IMR-90 (cell line): ENCODE measurements around the gene NSA2. TPM values are rescaled to one million over a fixed set of nuclear protein-coding genes. Genes with fewer than 3 reads are reported as not detected.

Experiments used
- ATAC-seq: fragments of 200-7000 bp; cut with Tn5 transposase; 2 replicates; pipeline ENCODE4 v1.9.1; 2020; ENCODE audit warnings: low read depth, mild to moderate bottlenecking, moderate library complexity
- BruUV-seq: library from RNA; stranded (reverse); fragments of 400-500 nt; replicated peaks from 2 replicates; lab custom pipeline; 2021; lab: Mats Ljungman, UMichigan
- CTCF ChIA-PET: fragments of 300-600 bp; formaldehyde crosslinking; extraction: SDS; loops from one replicate; lab custom pipeline; 2021; ENCODE audit warnings: antibody characterized with exemption; lab: Yijun Ruan, JAX
- POLR2A ChIA-PET: fragments of 300-600 bp; sonication (Branson Sonifier 250); formaldehyde crosslinking; loops from one replicate; lab custom pipeline; 2022; ENCODE audit warnings: antibody characterized with exemption; ENCODE audit not compliant: unreplicated experiment; lab: Charles Lee
- DNase-seq: peaks from one replicate; pipeline ENCODE4 v3.0.0; 2013
- H2AFZ ChIP-seq: replicated peaks from 2 replicates; pipeline ENCODE3; 2013; ENCODE audit warnings: low read length, mild to moderate bottlenecking; ENCODE audit not compliant: poor library complexity
- H2AK5ac ChIP-seq: 2 replicates; pipeline ENCODE4 v1.6.1; 2013; ENCODE audit warnings: low read depth, low read length, inconsistent platforms
- H2AK9ac ChIP-seq: replicated peaks from 2 replicates; pipeline ENCODE3; 2013; ENCODE audit warnings: mild to moderate bottlenecking, low read depth, low read length, moderate library complexity; ENCODE audit not compliant: poor library complexity
- H2BK120ac ChIP-seq: 2 replicates; pipeline ENCODE4 v1.6.1; 2013; ENCODE audit warnings: low read depth, low read length, inconsistent platforms
- H2BK15ac ChIP-seq: 3 replicates; pipeline ENCODE4 v1.6.1; 2013; ENCODE audit warnings: low read depth, low read length, inconsistent platforms
- H2BK20ac ChIP-seq: 2 replicates; pipeline ENCODE4 v1.6.1; 2013; ENCODE audit warnings: low read depth, mild to moderate bottlenecking, inconsistent platforms, low read length, moderate library complexity
- H2BK5ac ChIP-seq: 2 replicates; pipeline ENCODE4 v1.6.1; 2013; ENCODE audit warnings: mild to moderate bottlenecking, low read depth, low read length, inconsistent platforms; ENCODE audit not compliant: poor library complexity, severe bottlenecking
- H3K14ac ChIP-seq: replicated peaks from 2 replicates; pipeline ENCODE4 v1.6.1; 2013; ENCODE audit warnings: low read depth, low read length, inconsistent platforms
- H3K18ac ChIP-seq: 2 replicates; pipeline ENCODE4 v1.6.1; 2013; ENCODE audit warnings: low read depth, low read length, control low read depth
- H3K23ac ChIP-seq: 2 replicates; pipeline ENCODE4 v1.6.1; 2013; ENCODE audit warnings: low read depth, low read length, inconsistent platforms
- H3K27ac ChIP-seq: 2 replicates; pipeline ENCODE4 v1.5.1; 2013; ENCODE audit warnings: mild to moderate bottlenecking, control low read depth, low read length; ENCODE audit not compliant: insufficient read depth
- H3K27me3 ChIP-seq: 2 replicates; pipeline ENCODE4 v1.6.1; 2013; ENCODE audit warnings: low read length; ENCODE audit not compliant: control insufficient read depth, insufficient read depth
- H3K36me3 ChIP-seq: 2 replicates; pipeline ENCODE4 v1.6.1; 2013; ENCODE audit warnings: low read length, mixed read lengths; ENCODE audit not compliant: control insufficient read depth, insufficient read depth
- H3K4ac ChIP-seq: 2 replicates; pipeline ENCODE4 v1.6.1; 2013; ENCODE audit warnings: low read depth, low read length, inconsistent platforms
- H3K4me1 ChIP-seq: 2 replicates; pipeline ENCODE4 v1.6.1; 2013; ENCODE audit warnings: low read length, mixed read lengths; ENCODE audit not compliant: control insufficient read depth, insufficient read depth
- H3K4me2 ChIP-seq: 2 replicates; pipeline ENCODE4 v1.6.1; 2013; ENCODE audit warnings: low read depth, mild to moderate bottlenecking, control low read depth, low read length, moderate library complexity
- H3K4me3 ChIP-seq: 2 replicates; pipeline ENCODE4 v1.5.1; 2013; ENCODE audit warnings: low read depth, mild to moderate bottlenecking, control low read depth, low read length, moderate library complexity; ENCODE audit not compliant: insufficient read depth
- H3K56ac ChIP-seq: 2 replicates; pipeline ENCODE4 v1.6.1; 2013; ENCODE audit warnings: low read length, inconsistent platforms; ENCODE audit not compliant: insufficient read depth; ENCODE audit errors: extremely low read depth
- H3K79me1 ChIP-seq, 2 experiments: 2 replicates each; pipeline ENCODE4 v1.6.1; 2013; ENCODE audit warnings: low read length in 2 of 2, inconsistent platforms in 1 of 2, low read depth in 1 of 2
- H3K9ac ChIP-seq: 2 replicates; pipeline ENCODE4 v1.6.1; 2013; ENCODE audit warnings: low read depth, low read length, control low read depth
- H3K9me1 ChIP-seq: 2 replicates; pipeline ENCODE4 v1.6.1; 2013; ENCODE audit warnings: low read length, inconsistent platforms; ENCODE audit not compliant: insufficient read depth
- H3K9me3 ChIP-seq: 2 replicates; pipeline ENCODE4 v1.6.1; 2013; ENCODE audit warnings: low read length; ENCODE audit not compliant: control insufficient read depth, insufficient read depth
- H4K20me1 ChIP-seq: 2 replicates; pipeline ENCODE4 v1.6.1; 2013; ENCODE audit warnings: low read length, inconsistent platforms; ENCODE audit not compliant: insufficient read depth
- H4K5ac ChIP-seq: 2 replicates; pipeline ENCODE4 v1.6.1; 2013; ENCODE audit warnings: mild to moderate bottlenecking, low read depth, low read length, control low read depth
- H4K8ac ChIP-seq, 2 experiments: 2 replicates each; pipeline ENCODE4 v1.6.1; 2013; ENCODE audit warnings: low read depth in 2 of 2, low read length in 2 of 2, control low read depth in 1 of 2, inconsistent platforms in 1 of 2
- H4K91ac ChIP-seq: 2 replicates; pipeline ENCODE4 v1.6.1; 2013; ENCODE audit warnings: low read depth, low read length, inconsistent platforms; ENCODE audit not compliant: insufficient read depth
- BHLHE40 ChIP-seq: fragments of 150-350 bp; IDR thresholded peaks from 2 replicates; pipeline ENCODE4 v1.6.1; 2016; ENCODE audit warnings: mild to moderate bottlenecking, low read depth, low read length
- CEBPB ChIP-seq: IDR thresholded peaks from 2 replicates; pipeline ENCODE4 v1.6.1; 2012; ENCODE audit warnings: low read depth, low read length, improper control_type of control experiment
- CHD1 ChIP-seq: IDR thresholded peaks from 2 replicates; pipeline ENCODE4 v1.6.1; 2012; ENCODE audit warnings: low read depth, low read length, improper control_type of control experiment
- CTCF ChIP-seq: conservative IDR thresholded peaks from 2 replicates; pipeline ENCODE4 v1.5.1; 2012; ENCODE audit warnings: mild to moderate bottlenecking, low read depth, low read length, improper control_type of control experiment
- ELK1 ChIP-seq: fragments of 150-350 bp; IDR thresholded peaks from 2 replicates; pipeline ENCODE4 v1.6.1; 2016; ENCODE audit warnings: low read depth, mild to moderate bottlenecking, low read length, moderate library complexity, borderline replicate concordance
- FOS ChIP-seq: fragments of 150-350 bp; IDR thresholded peaks from 2 replicates; pipeline ENCODE4 v1.6.1; 2016; ENCODE audit warnings: low read depth, low read length
- MAFK ChIP-seq: IDR thresholded peaks from 2 replicates; pipeline ENCODE4 v1.6.1; 2012; ENCODE audit warnings: low read depth, low read length, improper control_type of control experiment
- MAZ ChIP-seq: IDR thresholded peaks from 2 replicates; pipeline ENCODE4 v1.6.1; 2012; ENCODE audit warnings: low read depth, mild to moderate bottlenecking, low read length, improper control_type of control experiment, moderate library complexity, borderline replicate concordance
- MXI1 ChIP-seq: IDR thresholded peaks from 2 replicates; pipeline ENCODE4 v1.6.1; 2012; ENCODE audit warnings: low read depth, mild to moderate bottlenecking, low read length, moderate library complexity, borderline replicate concordance
- NFE2L2 ChIP-seq: fragments of 150-350 bp; IDR thresholded peaks from 2 replicates; pipeline ENCODE4 v1.6.1; 2016; ENCODE audit warnings: low read depth, mild to moderate bottlenecking, low read length
- POLR2A ChIP-seq: IDR thresholded peaks from 2 replicates; pipeline ENCODE4 v1.6.1; 2012; ENCODE audit warnings: mild to moderate bottlenecking, low read depth, low read length
- RAD21 ChIP-seq: IDR thresholded peaks from 2 replicates; pipeline ENCODE4 v1.6.1; 2012; ENCODE audit warnings: low read length, improper control_type of control experiment
- RCOR1 ChIP-seq: IDR thresholded peaks from 2 replicates; pipeline ENCODE4 v1.6.1; 2012; ENCODE audit warnings: mild to moderate bottlenecking, low read length, improper control_type of control experiment; ENCODE audit not compliant: insufficient replicate concordance
- RFX5 ChIP-seq: IDR thresholded peaks from 2 replicates; pipeline ENCODE4 v1.8.0; 2012; ENCODE audit warnings: low read depth, mild to moderate bottlenecking, low read length, moderate library complexity
- SMC3 ChIP-seq: fragments of 150-350 bp; IDR thresholded peaks from 2 replicates; pipeline ENCODE4 v1.6.1; 2016; ENCODE audit warnings: low read depth, mild to moderate bottlenecking, antibody characterized with exemption, low read length, moderate library complexity
- USF2 ChIP-seq: fragments of 150-350 bp; IDR thresholded peaks from 2 replicates; pipeline ENCODE4 v1.6.1; 2017; ENCODE audit warnings: mild to moderate bottlenecking, antibody characterized with exemption, low read length, low read depth
- WGBS, 2 experiments: methylation state at CpG; one replicate each; pipeline versions ENCODE4 v1.1.5 to v1.1.7; 2013; ENCODE audit warnings: missing lambda C conversion rate in 2 of 2; ENCODE audit not compliant: insufficient read length in 1 of 2; ENCODE audit errors: extremely low coverage in 2 of 2; 5-methylcytosine and 5-hydroxymethylcytosine counted together
- dilution Hi-C: fragments of 300-500 bp; cut with HindIII; formaldehyde crosslinking; loops from one replicate; pipeline ENCODE4 v1.14.3; 2018; ENCODE audit warnings: low sequenced_read_pairs; ENCODE audit not compliant: unreplicated experiment
- in situ Hi-C: fragments of 300-500 bp; cut with MboI; formaldehyde crosslinking; loops from 3 replicates; pipeline ENCODE4 v1.14.3; 2019; ENCODE audit warnings: low sequenced_read_pairs, inconsistent platforms, mixed read lengths
- intact Hi-C: fragments of 100-400 bp; cut with micrococcal nuclease; formaldehyde crosslinking; loops from 2 replicates; pipeline ENCODE4 v1.10.0; 2022
- polyA plus RNA-seq, 3 experiments: library from polyadenylated mRNA; depleted of rRNA; stranded (reverse); fragments of >200 nt; gene quantifications; 2 replicates each; pipeline ENCODE4 v1.2.3, GENCODE V29; 2012; ENCODE audit warnings: low replicate concordance in 1 of 3
- total RNA-seq: library from RNA; depleted of rRNA; stranded (reverse); fragments of >200 nt; gene quantifications from 2 replicates; pipeline ENCODE4 v1.2.3, GENCODE V29; 2012

NSA2 gene
- total and polyA plus RNA-seq, 2 of the 4 experiments (the other 2 are of a cell fraction): 5.4 to 33.9 TPM

DNA sequence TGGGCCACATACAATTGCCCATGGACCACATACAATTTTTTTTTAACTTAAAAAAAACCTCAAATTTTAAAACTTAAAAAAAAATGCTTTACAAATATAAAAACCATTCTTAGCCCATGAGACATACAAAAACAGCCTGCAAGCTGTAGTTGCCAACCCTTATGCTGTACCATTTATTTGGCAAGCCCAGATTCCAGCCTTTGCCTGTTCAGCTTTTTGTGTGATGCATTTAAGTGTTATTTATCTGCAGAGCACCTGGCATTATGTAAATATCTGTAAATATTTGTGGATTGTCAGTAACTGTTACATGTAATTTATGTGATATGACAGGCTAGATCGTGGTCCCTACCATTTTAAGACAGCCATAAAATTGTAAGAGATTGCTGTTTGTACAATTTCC, 49.5 kb upstream of the NSA2 start:
- Histone ChIP-seq H3K9me1 (no peaks in the 10 kb centered on the region), H3K27ac (no peak overlapping the region), H4K20me1 (no peaks in the 10 kb centered on the region), H2BK120ac (no peak overlapping the region), H2BK15ac (no peak overlapping the region), H2BK20ac (no peak overlapping the region), H2AK9ac (no peak overlapping the region), H3K36me3 (peaks cover 15% of the 10 kb centered on the region), H4K91ac (no peak overlapping the region), H3K9me3 (no peaks in the 10 kb centered on the region), H2AFZ (no peak overlapping the region), H2BK5ac (no peak overlapping the region), H3K4me3 (no peak overlapping the region), H4K8ac (no peak overlapping the region), H3K4ac (no peak overlapping the region), H3K14ac (no peak overlapping the region), H3K79me1 (no peaks in the 10 kb centered on the region), H3K23ac (no peak overlapping the region), H3K9ac (no peak overlapping the region), H3K4me2 (no peak overlapping the region), H3K27me3 (no peaks in the 10 kb centered on the region), H3K18ac (no peak overlapping the region), H2AK5ac (no peak overlapping the region), H3K56ac (no peak overlapping the region), H4K5ac (no peak overlapping the region), H3K4me1 (no peaks in the 10 kb centered on the region)
- no TSS peak for BruUV-seq
- intact Hi-C loops (no loop called here), in situ Hi-C loops (no loop called here), dilution Hi-C loops (no loop called here)
- DNase-seq: no peak
- WGBS, 2 experiments: no CpG with 5 or more reads among the region's 1 CpG
- ATAC-seq: no peak
- POLR2A ChIA-PET: no interaction called here
- TF ChIP-seq CHD1: no peak
- no peak for TF ChIP-seq RFX5
- no peak for TF ChIP-seq ELK1
- no peak for TF ChIP-seq POLR2A
- no peak for TF ChIP-seq USF2
- TF ChIP-seq RAD21: no peak
- TF ChIP-seq MAFK: no peak
- no peak for TF ChIP-seq MXI1
- TF ChIP-seq CTCF: no peak
- TF ChIP-seq BHLHE40: no peak
- no peak for TF ChIP-seq SMC3
- TF ChIP-seq CEBPB: no peak
- no peak for TF ChIP-seq FOS
- TF ChIP-seq NFE2L2: no peak
- TF ChIP-seq RCOR1: no peak
- no peak for TF ChIP-seq MAZ
- CTCF ChIA-PET: interaction anchor here (1.3 kb wide), 1 partner anchor 13 kb away, joined by 3 read pairs; no protein-coding TSS in a partner anchor
